Stimulated activated CD4-positive, alpha-beta T cell treated with anti-CD3 and anti-CD28 coated beads, Interleukin-1b, Interleukin-23, amount 100 ng/mL, for 48 hours (primary cell): ENCODE data around the gene GREB1.
A peak's percentile ranks its signal among the peaks of the same experiment; 100 is the strongest.

Experiments used
- DNase-seq: peaks from one replicate; pipeline ENCODE4 v3.0.0-alpha.2; 2020

The GREB1 gene

DNA sequence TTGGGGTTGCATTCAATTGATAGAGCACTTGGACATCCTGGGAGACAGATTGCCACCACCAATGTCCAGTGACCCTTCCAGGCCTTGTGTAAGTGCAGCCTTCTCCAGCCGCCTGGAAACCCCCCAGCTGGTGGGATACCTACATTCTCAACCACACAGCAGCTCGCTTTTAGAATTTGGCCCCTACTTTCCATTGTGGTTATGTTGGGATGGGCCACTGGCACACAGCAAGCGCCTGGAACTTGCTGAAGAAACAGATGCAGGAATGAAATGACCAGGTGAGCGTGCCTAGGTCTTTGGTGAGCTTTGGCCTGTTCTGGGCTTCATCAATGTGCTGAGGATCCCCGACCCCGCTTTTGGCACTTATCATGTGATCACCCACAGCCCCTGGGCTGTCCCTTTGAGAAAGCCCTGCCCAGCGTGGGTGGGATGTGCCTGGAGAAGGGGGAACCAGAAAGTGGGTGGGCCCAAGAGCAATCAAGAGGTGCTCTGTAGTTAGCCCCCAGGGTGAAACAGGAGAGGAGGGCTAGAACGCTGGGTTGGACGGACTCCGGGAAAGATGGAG is 152.1 kb downstream of the GREB1 start:
- DNase-seq: no peak

DNA sequence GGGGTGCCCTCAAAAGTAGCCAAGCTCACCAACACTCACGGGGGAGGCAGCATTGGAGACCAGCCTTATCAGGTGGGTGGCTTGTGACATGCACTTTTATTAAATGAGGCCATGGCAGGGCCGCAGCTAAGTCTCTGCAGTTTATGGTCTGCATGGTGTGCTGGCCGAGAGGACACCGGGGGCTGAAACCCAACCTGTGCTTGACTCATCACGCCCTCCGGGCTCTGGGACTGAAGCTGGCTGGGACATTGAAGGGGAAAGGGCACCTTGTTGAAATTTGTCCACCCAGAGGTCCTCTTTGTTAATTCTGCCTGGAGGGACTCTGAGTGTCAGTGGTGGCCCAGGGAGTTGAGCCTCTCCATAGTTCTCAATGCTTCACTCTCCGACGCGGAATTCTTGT is 153.9 kb downstream of the GREB1 start:
- DNase-seq: no peak

- DNase-seq: peak; percentile 85
Measured at GRCh38 chr2:11688222-11689069, 154.6 kb downstream of the GREB1 start.

GRCh38 chr2:11691076-11691660 is 157.3 kb downstream of the GREB1 start:
- DNase-seq: no peak
